Stimulated activated CD8-positive, alpha-beta memory T cell treated with anti-CD3 and anti-CD28 coated beads, Interleukin-4, amount 100 ng/mL, for 4 hours (primary cell): ENCODE measurements around the gene RPS6KA1.

ENCODE experiments used
- DNase-seq, 2 donors: peaks; one replicate each; pipeline ENCODE4 v3.0.0-alpha.2; 2020; ENCODE audit warnings: low read depth in 2 of 2, low spot score in 1 of 2

RPS6KA1 gene

DNA sequence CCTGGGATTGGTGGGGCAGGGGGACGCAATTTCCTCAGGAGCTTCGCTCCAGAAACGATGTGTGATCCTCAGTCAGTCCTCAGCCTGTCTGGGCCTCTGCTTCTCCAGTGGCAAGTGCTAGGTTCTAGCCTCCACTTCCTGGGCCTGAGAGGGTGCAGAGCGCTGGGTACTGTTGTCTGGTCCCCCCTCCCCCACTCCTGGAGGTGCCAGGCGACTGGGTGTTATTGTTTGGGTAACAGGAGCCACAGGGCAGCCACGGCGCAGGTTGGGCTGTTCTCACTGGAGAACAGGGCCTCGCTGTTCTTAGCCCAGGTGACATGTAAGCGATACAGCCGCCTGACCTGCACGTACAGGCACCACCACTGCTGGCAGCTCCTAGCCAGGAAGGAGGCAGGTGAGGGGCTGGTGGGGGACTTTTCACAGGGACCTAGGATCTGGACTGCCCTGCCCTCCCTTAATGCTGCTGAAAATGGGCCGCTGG lies 2.1 kb downstream of the RPS6KA1 start:
- no peak for DNase-seq

DNA sequence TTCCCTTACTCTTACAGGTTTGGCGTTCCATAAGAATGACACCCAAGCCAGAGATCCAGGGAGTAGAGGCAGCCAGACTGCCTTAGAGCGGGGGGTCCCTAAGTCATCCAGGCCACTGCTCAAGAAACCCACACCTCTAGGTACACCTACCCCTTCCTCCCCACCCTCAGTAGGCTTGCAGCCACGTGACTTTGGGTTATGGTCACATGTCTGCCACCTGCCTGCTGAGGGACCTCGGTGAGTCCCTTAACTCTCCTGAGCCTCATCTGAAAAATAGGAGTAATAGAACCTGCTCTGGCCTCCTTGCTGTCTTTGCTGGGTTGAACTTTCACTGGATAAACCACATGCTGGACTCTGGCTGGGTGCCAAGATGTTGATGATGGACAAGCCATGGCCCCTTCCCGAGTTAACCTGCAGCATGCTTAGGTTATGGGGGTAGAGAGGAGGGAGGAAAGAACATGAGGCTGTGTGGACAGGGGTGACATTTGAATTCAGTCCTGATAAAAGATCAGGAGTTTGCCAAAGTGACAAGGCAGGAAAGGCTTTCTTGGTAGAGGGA lies 4.5 kb downstream of the RPS6KA1 start:
- no peak for DNase-seq

DNA sequence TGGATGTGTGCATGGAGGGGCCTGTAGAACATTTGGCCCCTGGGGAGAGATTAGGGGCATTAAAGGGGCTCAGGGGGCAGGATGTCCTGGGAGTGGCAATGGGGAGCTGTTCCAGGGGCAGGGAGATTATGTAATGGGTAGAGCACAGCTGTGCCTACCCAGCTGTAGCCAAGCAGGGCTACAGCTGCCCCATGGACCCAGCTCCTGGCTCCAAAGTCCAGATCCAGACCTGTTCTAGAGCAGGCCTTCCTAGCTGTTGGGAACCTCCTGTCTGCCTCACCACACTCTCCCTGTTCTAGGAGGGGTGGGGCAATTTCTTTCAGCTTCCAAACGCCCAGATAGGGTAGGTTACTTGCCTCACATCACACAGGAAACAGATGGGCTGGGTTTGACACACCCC lies 5.6 kb downstream of the RPS6KA1 start:
- DNase-seq = no peak

DNA sequence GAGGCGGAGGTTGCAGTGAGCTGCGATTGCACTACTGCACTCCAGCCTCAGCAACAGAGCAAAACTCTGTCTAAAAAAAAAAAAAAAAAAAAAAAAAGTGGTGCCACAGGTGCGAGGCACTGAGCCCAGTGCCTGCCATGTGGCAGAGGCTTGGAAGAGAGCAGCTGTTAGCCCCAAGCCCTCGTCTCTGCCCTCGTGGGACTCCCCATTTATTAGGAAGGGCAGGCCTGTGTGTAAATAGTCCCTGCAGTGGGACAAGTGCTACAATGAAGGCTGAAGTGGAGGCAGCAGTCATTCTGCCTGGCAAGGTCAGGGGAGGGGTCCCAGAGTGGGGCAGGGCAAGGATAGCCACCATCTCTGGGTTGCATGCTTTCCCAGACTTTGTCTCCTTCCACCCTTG lies 6.5 kb downstream of the RPS6KA1 start:
- DNase-seq = no peak

DNA sequence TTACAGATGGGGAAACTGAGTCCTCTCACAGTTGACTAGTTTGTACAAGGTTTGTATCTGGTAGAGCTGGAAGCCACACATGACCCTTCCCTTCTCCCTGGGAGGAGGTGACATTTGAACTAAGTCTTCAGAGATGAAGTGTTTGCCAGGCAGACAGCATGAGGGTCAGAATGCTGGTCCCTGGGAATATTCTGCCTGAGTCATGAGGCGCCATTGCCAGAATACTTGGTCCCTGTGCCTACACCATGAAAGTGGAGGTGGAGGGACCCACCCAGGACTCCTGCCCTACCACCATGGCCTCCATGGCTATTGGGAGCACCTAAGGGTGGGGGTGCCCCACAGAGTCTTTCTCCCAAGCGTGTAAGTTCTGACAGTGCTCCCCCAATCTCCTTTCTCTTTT lies 7.0 kb downstream of the RPS6KA1 start:
- no peak for DNase-seq

DNA sequence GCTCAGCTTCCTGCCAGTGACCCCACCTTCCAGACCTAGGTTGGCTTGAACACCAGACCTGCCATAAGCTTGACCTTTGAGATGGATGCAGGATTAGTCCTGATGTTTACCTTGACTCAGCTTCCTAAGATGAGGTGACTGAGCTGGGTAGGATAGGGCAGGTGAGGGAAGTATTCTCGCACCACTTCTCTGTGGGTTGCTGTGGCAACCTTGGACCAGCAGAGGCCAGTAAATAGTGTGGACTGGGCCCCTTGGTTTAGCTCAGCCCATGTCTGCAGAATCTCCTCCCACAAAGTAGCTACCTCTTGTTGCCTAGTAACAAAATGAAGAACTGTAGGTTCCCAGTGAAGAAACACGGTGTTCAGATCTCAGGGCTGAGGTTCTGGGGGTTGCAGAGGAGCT lies 8.4 kb downstream of the RPS6KA1 start:
- no peak for DNase-seq

DNA sequence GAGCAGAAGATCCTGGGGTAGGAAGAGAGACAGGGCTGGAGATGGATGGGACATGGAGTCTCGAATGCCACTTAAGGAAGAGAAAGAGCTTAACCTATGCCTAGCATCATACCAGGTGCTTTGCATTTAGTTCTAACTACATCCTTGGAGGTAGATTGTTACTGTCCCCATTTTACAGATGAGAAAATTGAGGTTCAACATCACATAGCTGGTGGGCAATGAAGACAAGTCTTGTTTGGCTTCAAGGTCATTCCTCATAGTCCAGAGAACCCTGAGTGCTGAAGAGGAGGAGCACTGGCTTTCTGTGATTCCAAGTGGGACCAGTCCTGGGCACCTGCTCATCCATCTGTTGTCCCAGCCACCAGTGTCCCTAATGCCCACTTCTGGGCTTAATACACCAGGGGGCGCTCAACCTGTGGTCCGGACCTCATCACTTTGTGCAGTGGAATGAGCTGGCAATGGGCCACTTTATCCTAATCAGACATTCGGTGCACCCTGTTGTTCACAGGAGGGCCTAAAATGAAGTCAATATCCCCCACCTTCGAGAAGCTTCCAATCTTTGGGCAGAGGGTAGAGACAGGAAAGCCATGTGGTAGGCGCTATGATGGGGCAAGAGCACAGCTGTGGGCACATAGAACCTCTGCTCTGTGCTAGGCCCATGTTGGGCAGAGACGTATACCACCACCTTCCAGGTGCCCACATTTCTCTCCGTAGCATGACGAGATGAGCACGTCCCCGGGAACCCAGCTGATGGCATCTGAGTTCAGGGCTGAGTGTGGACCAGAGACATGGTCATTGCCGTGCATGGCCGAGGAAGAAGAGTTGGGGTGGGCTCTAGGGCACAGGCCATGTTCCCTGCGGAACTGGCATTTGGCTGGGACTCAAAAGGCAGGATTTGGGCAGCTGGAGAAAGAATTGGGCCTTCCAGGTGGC lies 9.2 kb downstream of the RPS6KA1 start:
- DNase-seq = peak in 1 of 2 donors; percentile 28

DNA sequence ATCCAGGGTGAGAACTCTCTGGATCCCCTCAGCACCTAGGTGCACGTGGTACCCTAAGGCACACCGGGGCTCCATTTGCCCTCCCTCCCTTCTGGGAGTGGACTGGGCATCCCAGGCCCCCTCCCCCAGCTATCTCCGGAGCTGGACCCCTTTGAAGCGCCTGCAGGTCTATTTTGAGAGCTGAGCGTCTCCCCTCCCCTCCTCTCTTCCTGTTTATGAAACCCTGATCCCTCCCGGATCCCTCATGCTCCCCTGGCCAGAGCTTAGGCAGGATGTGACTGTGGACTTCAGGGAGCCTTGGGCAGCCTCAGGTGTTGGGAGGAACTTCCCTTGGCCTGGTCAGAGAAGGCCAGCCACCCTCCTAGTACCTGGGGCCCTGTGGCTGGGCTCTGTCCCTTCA lies 10.2 kb downstream of the RPS6KA1 start:
- DNase-seq = no peak

DNA sequence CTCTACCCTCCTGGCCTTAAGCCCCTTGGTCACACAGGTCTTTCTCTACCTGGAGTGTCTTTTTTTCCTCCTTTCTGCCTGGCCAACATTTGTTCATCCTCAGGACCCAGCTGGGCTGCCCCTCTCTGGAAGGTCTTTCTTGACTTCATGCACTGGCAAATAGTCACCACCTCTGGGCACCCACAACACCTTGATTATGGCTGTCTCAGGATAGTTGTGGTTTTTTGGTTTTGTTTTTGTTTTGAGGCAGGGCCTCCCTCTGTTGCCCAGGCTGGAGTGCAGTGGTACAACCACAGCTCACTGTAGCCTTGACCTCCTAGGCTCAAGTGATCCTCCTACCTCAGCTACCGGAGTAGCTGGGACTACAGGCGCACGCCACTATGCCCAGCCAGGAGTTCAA lies 10.8 kb downstream of the RPS6KA1 start:
- DNase-seq = no peak

DNA sequence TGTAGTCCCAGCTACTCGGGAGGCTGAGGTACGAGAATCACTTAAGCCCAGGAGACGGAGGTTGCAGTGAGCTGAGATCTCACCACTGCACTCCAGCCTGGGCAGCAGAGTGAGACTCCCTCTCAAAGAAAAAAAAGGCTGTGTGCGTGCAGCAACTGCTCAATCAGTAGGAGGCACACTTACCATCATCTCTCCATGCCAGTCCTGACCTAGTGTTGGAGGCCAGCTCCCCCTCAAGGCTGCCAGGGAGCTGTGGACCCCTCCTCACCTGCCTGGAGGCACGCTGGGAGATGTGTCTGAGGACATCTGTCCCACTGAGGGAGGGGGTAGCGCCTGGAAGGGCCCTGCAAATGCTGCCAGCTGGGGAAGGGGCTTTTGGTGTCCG lies 11.9 kb downstream of the RPS6KA1 start:
- no peak for DNase-seq

DNA sequence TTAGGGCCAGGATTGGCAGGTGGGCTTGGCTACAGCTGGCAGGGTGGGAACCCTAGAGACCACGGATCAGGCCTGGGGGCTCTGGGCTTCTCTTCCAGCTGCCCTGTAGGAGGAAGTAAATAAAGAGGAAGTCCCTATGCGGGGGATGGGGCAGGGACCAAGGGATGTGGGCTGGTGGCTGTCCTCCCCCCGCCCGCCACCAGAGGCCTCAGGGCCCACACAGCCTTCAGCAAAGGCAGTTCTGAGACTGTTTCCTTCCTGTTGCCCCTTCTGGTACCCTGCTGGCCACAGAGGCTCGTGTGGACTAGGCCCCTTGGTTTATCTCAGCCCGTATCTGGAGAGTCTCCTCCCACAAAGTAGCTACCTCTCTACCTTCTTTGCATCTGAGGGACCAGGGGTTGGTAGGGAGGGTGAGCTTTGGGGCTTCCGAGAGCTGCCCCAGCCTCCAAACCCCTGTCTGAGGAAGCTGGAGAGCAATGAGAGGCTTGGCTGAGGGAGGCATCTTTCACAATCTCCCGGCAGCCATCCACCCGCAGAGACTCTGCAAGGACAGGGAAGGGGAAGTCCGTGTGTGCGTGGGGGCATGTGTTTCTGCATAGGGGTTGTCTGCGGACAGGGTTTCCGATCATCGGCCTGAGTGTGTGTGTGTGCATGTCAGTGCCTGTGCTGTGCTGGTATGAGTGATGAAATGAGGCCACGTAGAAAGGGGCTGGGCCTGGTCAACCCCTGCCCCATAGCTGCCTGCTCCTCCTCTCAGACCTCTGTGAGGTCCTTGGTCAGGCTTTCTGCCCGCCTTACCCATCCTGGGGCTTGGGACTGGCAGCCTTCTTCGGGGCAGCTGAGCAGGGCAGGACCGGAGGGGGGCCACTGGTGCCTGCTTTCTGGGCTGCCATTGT lies 12.5 kb downstream of the RPS6KA1 start:
- DNase-seq = peak; percentile 33 to 64

DNA sequence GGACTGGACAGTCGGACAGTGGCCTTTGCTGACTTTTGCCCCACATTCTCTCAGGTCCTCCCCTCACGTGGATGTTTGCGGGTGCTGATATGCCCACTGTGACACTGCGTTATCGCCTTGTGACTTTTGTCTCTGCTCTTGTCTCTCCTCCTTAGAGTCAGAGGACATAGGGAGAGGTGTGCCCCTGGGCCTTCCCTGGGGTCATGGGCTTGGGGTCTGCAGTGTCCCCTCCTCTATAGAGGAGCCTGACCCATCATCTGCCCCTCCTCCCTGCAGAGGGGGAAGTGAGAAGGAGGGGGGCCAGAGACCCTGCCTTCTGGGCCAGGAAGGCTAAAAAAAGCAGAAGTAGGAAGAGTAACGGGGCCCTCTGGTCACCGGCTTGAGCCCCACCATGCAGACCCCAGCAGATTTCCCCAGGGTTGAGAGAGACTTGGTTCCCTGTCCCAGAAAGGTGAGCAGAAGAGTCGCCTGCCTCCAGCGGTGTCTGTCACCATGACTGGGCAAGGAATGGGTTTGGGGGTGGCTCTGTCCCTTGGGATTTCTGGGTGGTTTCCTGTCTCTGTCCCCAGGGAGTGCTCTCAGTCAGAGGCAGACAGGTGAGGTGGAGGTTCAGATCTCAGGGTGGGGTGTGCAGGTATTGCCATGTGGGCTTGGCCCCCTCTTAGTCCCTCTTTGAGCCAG lies 13.3 kb downstream of the RPS6KA1 start:
- DNase-seq = no peak

DNA sequence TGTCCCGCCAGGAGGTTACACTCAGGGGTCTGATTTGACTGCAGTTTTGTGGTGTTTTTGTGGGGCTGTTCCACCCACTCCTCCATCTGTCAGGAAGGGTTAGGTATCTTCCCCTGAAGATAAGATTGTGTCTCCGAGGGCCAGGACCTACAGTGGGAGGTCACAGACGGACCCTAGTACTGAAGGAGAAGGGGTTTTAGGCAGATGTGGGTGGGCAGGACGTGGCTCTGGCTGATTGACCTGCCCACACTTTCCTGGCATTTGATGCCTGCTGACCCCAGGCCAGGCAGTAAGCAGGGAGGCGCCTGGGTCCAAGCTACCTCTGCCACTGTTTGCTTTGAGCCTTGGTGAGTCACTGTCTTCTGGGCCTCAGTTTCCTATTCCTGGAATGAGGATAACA lies 13.9 kb downstream of the RPS6KA1 start:
- no peak for DNase-seq

DNA sequence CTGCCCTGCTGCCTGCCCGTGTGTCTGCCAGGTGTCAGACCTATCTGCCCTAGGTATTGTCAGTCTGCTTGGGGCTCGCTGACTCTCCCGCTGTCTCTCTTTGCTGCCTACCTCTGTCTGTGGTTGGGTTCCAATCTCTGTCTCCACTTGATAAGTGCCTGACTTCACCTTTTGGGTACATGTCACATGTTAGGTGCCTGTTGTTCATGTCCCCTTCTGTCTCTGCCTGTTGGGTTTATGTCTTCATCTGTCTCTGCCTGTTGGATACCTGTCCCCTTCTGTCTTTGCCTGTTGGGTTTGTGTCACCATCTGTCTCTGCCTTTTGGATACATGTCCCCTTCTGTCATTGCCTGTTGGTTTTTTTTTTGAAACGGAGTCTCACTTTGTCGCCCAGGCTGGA lies 14.6 kb downstream of the RPS6KA1 start:
- DNase-seq = no peak

DNA sequence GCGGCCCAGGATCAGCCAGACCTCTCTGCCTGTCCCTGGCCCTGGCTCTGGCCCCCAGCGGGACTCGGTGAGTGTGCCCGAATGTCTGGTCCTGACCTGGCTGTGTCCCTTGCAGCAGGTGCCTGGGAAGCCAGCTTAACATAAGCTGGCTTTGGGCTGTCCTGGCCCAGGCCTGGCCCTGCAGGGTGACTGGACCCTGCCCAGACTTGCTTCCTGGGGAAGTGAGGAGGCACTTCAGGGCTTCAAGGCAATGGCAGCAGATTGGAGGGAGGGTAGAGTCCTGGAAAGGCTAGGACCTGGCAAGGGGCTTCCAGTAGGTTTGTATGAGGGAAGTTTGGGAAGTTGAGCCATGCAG lies 16.4 kb downstream of the RPS6KA1 start:
- DNase-seq = no peak

DNA sequence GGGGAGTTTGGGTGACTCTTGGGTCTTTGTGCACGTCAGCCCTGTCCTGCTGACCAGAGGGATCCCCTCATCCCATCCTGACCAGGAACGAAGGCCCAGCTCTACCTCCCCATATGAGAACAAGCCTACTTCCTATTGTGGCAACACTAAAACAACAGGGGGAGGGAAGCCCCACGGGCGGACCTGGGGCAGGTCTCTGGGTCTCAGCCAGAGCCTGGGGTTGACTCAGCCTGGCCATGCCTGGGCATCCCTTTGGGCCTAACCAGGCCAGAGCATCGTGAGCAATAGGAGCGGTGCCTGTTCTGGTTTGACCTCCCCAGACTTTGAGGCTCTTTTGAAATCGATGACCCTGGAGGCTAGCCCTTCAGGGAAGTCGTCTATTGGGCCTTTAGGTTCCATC lies 16.8 kb downstream of the RPS6KA1 start:
- no peak for DNase-seq

DNA sequence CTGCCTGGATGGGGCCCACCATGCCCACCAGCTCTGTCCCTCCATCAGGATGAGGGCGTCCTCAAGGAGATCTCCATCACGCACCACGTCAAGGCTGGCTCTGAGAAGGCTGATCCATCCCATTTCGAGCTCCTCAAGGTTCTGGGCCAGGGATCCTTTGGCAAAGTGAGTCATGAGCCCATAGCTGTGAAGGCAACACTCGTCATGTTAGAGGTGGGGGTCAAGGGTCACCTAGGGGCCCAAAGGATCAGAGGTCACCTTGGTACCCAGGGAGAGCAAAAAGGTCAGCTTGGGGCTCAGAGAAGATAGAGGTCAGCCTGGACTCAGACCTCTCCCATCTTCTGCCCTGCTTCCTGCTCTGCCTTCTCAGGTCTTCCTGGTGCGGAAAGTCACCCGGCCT lies 17.3 kb downstream of the RPS6KA1 start:
- no peak for DNase-seq

DNA sequence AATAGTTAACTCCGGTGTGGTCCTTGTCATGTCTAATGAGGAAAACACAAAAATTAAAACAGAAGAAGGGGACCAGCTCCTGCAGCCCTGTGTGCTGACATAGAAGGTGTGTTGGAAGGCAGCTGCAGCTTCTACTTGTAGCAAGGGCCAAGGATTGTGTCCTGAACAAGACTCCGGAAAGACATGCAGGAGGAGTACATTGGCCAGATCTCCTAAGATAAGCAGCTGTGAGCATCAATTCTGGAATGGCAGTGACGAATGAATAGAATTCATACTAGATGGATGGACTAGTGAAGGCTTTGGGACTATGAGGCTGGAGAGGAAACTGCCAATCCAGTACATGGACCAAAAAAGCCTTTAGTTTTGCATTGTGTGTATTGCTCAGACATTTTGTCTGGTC lies 19.3 kb downstream of the RPS6KA1 start:
- no peak for DNase-seq

DNA sequence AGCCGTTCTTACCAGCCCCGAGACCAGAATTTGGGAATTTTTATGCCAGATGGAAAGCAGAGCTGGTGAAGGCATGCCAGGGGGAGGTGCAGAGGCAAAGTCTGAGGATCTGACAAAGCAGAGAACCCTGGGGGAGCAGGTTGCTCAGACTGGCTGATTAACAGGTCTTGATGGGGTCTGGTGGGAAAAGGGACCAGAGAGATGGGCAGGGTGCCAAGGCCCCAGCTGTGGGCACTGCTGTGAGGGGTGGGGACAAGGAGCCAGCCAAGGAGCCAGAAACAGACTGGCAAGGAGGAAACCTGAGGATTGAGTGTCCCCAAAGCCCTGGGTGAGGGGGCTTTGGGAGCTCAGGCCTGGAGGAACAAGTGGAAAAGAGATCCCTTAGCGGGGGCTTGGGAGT lies 21.4 kb downstream of the RPS6KA1 start:
- no peak for DNase-seq

DNA sequence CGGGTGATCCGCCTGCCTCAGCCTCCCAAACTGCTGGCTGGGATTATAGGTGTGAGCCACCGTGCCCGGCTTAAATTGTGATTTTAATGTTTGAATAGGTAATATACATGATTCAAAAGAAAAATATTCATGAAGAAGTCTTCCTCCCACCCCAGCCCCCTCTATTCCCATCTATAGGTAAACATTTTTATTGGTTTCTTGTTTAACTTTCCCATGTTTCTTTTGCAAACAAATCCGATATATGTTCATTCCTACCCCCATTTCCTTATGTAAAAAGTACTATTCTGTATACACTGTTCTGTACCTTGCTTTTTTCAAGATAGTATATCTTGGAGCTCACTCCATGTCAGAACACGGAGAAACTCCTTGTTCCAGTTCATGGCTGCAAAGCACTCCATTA lies 23.2 kb downstream of the RPS6KA1 start:
- no peak for DNase-seq

DNA sequence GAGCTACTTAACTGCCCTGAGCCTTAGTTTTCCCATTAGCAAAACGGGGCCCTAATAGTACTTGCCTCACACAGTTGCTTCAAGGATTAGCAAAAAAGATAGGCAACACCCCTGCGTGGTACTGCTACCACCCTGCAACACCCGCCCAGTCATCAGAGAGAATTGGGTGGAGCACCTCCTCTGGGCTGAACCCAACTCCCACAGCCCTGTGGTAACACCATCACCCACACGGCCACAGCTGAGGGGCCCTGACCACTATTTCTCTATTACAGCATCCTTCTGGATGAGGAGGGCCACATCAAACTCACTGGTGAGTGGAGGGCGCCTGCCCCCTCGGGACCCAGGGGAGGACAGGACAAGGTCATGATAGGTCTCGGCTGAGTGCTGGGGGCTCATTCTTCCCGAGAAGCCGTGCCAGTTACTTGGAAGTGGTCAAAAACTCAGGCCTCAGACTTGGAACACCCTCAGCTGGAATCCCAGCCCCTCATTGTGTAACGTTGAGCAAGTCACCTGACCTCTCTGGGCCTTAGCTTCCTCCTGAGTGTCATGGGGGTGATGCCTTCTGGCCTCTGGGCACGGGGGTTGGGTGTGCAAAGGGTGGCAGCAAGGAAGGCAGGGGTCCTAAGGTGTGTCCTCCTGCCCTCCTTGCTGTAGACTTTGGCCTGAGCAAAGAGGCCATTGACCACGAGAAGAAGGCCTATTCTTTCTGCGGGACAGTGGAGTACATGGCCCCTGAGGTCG lies 24.6 kb downstream of the RPS6KA1 start:
- DNase-seq = no peak
